VCaP (cell line): ENCODE measurements around the gene SLC44A3.

Experiments used
- H3K27ac ChIP-seq: fragments of 450-650 bp; 2 replicates; pipeline ENCODE4 v1.5.1; 2017
- CTCF ChIP-seq: fragments of 450-650 bp; conservative IDR thresholded peaks from 2 replicates; pipeline ENCODE4 v1.5.1; 2017; ENCODE audit warnings: mild to moderate bottlenecking, moderate library complexity

SLC44A3 gene

GRCh38 chr1:94803106-94803505, 17.1 kb upstream of the SLC44A3 start:
- peak overlapping the region; percentile 72 for H3K27ac ChIP-seq
- TF ChIP-seq CTCF, result no peak

GRCh38 chr1:94803517-94804441, 16.4 kb upstream of the SLC44A3 start:
- H3K27ac ChIP-seq, result peak overlapping the region; percentile 72

GRCh38 chr1:94804442-94804837, 15.7 kb upstream of the SLC44A3 start:
- no peak for TF ChIP-seq CTCF
- H3K27ac ChIP-seq, result peak overlapping the region; percentile 72

More at GRCh38 chr1:94803517-94804441, 16.4 kb upstream of the SLC44A3 start:
- no peak for TF ChIP-seq CTCF

GRCh38 chr1:94805912-94806311, 14.2 kb upstream of the SLC44A3 start:
- H3K27ac ChIP-seq, result peak overlapping the region; percentile 72; the same call in 1 of the 2 replicates
- TF ChIP-seq CTCF, result peak; percentile 98

GRCh38 chr1:94806441-94806871, 13.7 kb upstream of the SLC44A3 start:
- H3K27ac ChIP-seq, result no peak overlapping the region
- TF ChIP-seq CTCF, result no peak

- H3K27ac ChIP-seq, result no peak overlapping the region
- no peak for TF ChIP-seq CTCF
Observed at GRCh38 chr1:94807742-94808491, 12.2 kb upstream of the SLC44A3 start.

GRCh38 chr1:94808669-94809068, 11.5 kb upstream of the SLC44A3 start:
- no peak overlapping the region for H3K27ac ChIP-seq
- no peak for TF ChIP-seq CTCF
